NCI-H345 treated with DMSO at 0.1 percent for 48 hours (cell line): ENCODE measurements around the gene PRKCH.
"Not testable (repeated sequence)": the region's sequence is repeated elsewhere in the genome, so short reads cannot be mapped to it uniquely, and the experiment has no call there.

Experiments
- DNase-seq: peaks from one replicate; lab custom pipeline; 2025; ENCODE audit not compliant: unreplicated experiment; lab: John Stamatoyannopoulos, UW

The PRKCH gene

DNA sequence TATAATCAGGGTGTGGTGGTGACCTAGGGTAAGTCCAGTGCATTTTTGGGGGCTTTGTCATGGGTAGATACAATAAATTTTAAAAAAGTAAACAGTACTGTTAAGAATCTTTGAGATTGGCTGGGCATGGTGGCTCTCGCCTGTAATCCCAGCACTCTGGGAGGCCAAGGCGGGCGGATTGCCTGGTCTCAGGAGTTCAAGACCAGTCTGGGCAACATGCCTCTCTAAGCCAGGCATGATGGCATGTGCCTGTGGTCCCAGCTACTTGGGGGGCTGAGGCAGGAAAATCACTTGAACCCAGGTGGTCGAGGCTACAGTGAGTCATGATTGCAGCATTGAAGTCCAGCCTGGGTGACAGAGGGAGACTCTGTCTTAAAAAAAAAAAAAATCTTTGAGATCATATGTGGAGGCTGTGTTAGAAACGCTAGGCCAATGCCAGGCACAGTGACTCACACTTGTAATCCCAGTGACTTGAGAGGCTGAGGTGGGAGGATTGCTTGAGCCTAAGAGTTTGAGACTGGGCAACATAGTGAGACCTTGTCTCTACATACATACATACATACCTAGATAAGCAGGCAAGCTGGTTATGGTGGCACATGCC, 67.7 kb downstream of the PRKCH start:
- no peak for DNase-seq

DNA sequence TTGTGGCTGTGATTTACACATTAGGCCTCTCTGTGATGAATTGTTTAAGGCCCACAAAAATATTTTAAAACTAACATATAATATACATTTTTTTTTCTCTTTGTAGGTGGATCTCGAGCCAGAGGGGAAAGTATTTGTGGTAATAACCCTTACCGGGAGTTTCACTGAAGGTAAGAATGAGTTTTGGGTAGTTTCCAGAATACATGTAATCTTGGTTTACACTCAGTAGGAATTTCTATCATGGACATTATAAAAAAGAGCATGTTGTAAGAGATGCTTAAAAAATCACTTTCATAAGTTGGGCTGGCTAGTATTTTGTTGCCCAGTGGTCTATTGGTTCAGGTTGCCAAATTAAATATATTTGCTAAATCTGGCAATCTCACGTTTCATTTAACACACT, 69.7 kb downstream of the PRKCH start:
- DNase-seq: no peak

DNA sequence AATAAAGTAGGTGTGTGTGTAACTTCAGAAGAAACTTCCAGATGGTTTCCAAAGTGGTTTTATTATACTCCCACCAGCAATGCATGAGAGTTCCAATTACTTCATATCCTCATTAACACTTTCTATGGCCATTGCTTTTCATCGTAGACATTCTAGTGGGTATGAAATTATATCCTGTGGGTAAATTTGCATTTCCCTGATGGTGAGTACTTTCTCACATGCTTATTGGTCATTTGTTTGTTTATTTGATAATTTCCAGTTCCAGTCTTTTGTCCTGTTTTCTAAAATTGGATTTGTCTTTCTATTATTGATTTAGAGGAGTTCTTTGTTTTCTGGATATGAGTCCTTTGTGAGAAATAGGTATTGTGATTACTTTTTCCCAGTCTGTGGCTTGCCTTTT, 70.9 kb downstream of the PRKCH start:
- DNase-seq: no peak

DNA sequence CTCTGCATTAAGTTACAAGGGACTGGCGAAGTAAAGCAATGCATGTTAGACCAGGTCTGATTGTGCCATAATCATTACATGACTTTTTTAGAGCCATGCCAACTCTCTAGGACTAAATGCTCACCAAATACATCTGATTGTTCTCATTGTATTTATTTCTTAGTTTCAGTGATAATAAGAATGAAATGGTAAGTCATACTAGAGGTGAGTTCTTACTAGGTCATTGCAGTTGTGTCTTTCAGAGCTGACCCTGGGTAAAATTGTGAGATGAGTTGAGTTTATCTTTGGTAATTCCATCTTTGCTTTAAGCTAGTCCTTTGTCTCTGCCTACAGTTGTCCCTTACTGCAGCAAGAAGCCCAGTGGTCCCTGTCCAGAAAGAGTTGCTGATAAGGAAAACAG, 73.2 kb downstream of the PRKCH start:
- DNase-seq: no peak

DNA sequence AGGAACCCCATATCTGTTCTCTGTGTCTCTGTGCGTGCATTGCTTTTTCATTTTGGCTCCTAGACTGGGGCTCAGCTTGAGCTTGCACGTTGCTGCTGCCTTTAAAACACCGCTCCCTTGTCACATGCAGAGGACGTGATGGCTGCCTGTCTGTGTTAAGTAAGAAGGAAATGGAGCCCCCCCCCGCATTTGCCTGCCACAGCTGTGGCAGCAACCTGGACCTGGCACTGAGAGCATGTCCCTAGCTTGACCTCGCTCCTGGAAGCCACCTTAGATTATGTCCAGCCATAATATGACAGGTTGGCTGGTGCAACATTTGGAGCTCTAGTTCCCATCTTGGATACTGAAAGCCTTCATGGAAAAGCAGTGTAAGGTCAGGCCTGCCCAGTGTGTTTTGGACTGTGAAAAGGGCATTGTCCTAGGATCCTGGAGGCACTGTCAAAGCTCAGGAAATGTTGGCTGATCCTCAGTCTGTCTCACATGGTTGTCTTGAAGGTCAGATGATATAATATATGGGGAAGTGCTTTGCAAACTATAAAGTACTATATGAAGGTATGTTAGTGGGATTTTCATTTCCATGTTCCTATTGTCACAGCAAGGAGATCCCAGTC, 73.8 kb downstream of the PRKCH start:
- DNase-seq: no peak

DNA sequence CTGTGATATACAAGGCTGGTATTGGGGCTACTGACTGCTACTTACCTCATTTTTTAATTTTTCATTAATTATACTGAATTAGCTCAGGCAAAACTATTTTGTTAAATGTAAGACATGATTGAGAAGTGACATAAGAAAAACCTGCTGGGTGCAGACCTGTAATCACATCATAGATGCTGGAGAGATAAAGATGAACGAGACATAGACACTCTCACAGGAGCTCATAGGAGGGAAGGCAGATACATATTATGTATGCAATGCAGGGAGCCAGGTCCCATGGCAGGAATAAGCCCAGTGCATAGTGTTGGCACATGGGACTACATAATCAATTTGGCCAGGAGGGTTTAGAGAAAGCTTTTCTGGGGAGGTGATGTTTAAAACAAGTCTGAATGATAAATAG, 74.9 kb downstream of the PRKCH start:
- DNase-seq: no peak

DNA sequence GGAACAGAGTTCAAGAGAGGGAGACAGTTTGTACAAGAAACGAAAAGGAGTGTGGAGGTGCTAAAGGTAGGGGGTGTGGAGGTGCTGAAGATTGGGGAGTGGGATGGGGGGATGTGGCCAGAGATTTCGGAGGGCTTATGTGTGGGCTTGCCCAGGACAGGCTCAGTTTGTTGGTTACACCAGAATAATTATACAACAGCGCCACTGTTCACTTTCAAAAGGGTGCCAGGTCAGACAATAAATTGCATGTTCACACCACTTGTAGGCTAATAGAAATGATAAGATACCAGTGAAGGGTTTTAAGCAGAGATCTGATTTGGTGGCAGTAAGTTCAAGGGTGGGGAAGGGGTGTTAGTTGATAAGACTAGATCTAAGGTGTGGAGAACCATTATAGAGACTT, 75.3 kb downstream of the PRKCH start:
- DNase-seq: no peak

DNA sequence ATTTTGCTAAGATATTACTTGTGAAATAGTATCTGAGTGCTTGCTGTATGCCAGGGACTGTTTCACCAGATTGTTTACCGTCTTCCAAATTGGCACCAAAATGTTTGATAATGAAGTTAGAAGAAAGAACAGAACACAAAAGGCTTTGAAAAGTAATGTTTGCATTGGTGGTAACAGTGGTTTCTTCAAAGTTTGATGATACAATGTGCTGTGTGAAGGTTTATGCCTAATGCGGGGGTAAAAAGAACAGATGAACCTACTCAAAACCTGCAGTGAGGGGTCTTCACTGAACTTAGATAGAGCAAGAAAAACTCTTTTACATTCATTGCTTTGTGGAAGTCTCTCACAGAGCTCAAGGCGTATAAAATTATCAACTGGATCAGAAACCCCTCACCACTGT, 76.2 kb downstream of the PRKCH start:
- DNase-seq: no peak

DNA sequence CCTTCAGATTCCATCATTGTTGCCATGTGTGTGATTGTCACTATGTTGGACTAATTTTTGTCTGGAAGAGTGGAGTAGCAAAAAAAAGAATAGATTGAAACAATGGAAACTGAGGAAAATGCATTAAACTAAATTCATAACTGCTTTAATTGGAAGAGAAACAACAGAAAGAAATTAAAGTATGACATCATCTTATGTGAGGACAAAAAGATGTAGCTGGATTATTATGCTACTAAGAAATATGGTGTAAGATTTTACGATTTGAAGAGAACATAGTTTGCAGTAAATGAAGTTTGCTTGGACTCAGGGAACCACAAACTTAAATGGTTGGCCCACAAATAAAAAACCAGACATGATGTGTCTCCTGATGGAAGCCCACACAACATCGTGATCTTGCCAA, 76.8 kb downstream of the PRKCH start:
- no peak for DNase-seq

DNA sequence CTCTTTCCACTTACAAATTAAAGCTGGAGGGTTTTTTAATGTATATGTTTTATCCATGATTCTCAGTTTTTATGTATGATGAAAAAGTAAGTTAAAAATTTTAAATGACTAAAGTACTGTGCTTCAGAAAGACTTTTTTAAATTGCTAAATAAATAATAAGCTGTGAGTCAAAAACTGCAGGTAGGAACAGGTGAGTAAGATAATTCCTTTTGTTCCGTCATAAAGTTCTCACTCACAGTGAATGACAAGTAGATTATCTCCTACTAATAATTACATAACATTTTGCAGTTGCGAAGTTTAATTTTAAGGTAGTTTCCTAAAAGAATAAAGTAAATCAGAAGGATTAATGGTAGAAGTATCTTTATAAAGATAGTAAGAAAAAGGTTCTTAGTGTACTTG, 78.0 kb downstream of the PRKCH start:
- DNase-seq: no peak

DNA sequence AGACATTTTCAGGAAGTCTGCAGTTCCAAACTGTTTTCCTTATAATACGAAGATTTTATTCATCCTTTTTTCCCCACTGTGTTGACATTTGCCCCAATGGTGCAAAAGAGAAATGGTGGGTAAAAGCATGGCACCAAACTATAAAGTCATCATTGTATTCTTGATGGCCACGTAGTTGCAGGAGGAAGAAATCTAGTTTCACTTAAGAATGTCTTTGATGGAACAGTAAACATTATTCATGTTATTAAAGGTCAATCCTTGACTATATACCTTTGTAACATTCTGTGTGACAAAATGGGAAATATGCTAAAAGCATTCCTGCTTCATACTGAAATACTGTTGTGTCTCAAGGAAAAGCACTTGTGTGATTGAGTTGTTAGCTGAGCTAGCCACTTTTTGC, 80.1 kb downstream of the PRKCH start:
- no peak for DNase-seq

DNA sequence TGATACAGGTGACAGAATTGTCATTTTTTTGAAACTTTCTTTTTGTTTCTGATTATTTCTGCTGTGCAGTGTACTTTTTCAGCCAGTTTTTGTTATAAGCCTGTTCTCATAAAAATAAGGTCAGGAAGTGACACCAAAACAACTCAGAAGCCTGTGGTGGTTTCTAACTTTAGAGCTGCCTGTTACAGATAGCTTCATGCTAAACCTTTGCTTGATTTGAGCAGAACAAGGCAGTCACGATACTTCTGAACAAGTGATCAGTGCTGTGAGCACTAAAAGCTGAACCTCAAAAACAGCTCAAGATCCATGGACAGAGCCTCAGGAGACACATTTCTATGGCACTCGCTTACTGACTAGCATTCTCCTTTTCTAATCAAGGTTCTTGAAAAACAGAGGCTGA, 82.0 kb downstream of the PRKCH start:
- DNase-seq: no peak

DNA sequence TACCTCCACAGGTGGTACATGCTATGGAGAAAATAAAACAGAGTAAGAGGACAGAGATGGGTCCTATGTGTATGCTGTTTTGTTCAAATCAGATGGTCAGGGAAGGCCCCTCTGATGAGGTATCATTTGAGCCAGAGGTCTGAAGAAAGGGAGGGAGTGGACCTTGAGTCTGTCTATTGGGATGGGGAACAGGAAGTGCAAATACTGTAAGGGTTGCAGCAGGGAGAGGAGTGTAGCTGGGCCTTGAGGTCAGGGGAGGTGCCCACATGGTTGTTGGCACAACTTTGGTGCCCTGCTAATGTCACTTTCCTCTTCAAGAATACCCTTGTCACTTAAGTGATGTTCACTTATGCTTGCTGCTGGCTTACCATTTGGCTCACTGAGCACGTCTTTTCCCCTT, 83.3 kb downstream of the PRKCH start:
- DNase-seq: no peak

DNA sequence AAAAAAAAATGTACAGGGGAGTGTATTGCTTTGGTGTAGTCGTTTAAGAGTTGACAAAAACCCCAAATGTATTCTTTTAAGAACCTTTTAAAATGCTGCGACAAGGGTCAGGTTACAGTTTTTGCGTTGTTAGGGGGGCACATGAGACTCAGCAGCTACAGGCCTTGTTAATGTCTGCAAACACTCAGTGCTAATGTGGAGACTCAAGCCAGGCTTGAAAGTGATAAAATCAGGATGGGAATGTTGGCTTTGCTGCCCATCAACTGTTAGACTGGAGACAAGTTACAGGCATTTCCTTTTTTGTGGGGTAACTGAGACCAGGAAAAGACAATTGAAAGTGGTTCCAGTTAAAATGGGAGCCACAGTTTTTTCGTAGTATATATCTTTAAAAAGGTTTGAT, 84.8 kb downstream of the PRKCH start:
- no peak for DNase-seq

DNA sequence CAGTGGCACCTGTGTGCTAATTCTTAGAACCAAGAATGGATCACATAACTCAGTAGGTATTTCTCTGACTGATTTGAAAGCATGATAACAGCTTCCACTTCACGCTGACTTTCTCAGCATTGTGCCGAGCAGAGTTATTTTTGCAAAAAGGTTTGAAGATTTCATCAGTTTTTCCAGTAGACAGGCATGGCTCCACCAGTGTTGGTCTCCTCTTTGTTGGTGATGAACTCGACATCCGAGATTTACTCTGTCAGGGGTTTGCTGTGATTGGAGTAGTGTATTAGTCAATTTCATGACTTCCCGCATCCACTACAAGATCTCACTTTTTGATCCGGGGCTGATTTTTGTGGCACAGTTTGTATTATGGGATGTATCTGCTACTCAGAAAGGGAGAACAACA, 85.3 kb downstream of the PRKCH start:
- no peak for DNase-seq

DNA sequence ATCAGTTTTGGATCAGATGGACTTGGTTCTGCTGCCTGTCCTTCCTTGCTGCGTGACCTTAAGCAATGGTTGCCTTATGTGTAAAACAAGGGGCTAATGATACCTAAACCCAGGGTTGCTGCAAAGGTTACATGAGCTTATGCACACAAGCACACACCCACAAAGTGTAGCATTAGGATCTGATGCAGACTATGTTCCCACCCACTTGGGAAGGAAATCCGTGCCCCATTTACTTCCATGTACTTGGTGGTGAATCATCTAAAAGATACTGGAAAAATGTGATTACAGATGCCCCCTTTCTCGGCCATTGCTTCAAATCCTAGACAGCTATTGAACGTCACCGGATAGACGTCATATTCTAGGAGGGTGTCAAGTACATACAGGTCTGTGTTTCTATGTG, 87.1 kb downstream of the PRKCH start:
- DNase-seq: no peak

DNA sequence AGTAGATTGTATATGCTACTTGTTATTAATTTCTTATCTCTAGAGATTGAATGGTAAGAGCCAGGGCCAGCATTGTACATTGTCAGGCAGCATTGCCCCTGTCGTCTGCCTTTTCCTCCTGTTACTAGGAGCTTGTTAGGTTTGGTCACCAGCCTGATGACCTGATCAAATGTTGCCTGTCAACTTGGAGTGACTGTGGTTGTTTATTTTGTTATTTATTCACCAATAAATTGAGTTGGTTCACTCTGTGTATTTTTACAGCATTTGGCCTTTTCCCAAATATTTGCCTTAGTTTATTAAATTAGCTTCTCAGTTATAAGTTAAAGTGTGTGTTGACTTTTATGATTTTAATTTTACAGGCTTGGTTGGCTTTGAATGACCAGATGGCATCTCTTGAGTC, 88.4 kb downstream of the PRKCH start:
- no peak for DNase-seq

DNA sequence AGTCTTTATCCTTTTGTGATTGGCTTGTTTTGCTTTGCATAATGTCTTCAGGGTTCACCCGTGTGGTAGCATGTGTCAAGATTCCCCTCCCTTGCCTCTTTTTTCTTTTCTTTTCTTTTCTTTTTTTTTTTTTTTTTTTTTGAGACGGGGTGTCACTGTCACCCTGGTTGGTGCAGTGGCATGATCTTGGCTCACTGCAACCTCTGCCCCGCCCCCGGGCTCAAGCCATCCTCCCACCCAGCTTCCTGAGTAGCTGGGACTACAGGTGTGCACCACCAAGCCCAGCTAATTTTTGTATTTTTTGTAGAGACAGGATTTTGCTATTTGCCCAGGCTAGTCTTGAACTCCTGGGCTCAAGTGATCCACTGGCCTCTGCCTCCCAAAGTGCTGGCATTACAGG, 94.6 kb downstream of the PRKCH start:
- DNase-seq: not testable (repeated sequence)

DNA sequence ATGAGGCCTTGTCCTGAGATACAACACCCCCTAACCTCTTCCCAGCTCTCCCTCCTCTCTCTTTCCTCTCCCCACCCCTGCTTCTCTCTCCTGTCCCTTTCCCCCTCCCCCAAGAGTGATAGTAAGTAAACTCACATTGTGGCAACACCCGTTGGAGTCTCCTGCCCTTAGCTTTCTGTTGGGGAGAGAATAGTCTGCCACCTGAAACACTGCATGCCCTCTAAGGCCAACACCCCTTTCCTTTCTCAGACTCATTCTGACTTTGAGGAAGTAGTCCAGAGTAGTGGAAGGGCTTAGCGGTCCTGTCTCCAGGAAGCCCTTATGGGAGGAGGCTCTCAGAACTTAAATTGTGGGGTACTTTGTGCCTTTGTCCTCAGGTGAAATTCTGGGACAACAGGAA, 95.2 kb downstream of the PRKCH start:
- no peak for DNase-seq

DNA sequence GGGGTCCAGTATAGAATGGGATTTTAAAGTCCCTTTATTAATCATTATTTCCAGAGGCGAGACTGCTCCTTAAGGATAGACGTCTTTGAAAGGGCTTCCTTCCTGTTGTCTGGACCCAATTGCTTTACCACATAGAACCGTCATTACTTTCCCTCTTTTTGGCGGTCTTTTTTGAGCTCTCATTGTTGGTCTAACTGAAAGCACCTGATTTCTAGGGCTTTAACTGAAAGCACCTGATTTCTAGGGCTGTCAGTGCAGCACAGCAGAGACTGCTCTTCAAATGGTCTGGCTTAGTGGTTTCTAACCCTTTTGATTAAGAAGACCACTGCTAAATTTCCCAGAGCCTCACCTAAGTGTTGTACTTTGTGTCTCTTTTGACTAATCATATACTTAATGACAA, 95.8 kb downstream of the PRKCH start:
- no peak for DNase-seq

DNA sequence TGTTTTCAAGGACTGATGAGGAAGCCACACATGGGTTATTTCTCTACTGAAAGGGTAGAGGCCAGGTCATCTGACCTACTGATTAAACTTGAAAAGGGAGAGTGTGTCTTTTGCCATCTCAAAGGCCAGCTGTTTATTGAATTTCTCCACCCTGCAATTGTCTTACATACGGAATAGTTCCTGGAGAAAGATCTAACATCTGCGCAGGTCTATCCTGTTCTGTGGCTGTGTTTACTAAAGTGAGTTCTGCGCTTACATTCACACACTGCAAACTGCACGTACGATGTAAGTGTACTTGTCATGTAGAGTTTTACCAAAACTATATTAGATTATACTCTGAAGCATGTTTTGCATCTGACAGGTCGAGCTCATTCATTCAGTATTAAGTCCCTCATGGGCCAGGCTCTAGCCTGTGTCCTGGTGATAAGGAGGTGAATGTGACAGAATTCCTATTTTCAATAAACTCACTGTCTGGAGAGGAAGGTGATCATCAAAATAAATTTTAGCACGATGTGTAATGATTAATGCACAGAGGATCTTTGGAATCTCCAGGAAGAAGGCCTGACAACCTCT, 96.6 kb downstream of the PRKCH start:
- no peak for DNase-seq

DNA sequence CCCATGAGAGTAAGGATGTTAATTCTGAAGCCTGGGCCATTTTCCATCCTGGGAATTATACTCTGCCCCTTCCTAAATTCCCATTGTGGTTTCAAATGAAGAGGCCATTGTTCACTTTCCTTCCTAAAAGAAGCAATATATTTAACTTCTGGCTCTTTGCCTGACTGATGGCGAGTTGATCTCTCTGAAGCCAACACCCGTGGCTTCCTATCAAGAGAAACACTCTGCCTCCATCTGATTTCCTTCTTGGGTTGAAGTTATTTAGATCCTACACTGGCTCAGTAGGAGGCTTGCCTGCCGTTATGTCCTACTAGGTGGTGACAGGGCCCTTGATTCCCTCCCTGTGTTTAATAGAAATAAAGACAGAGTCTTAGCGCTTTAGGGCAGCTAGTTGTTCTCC, 97.4 kb downstream of the PRKCH start:
- no peak for DNase-seq

DNA sequence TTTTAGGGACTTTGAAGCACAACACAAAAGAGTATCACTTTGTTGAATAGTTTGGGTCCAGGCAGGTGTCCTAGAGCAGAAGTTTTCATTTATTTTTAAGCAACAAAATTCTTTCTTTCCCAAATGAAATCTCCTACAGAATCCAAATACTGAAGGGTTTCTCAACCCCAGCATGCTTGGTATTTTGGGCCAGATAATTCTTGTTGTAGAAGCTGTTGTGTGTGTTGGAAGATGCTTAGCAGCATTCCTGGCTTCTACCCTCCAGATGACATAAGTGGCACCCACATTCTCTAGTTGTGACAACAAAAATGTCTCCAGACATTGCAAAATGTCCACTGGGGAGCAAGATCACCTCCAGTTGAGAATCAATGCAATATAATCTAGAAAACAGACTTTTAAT, 97.8 kb downstream of the PRKCH start:
- no peak for DNase-seq
